HepG2 (cell line): Measurements from ENCODE around the gene JMJD6. TPM values are rescaled to one million over a fixed set of nuclear protein-coding genes. Genes with fewer than 3 reads are reported as not detected.

ENCODE experiments used
- CBX5 ChIP-seq: sonication (generic); formaldehyde crosslinking; IDR thresholded peaks from 2 replicates; pipeline ENCODE4 v1.4.0; 2020; ENCODE audit warnings: missing genetic modification reagents, borderline replicate concordance
- EED ChIP-seq: sonication (generic); formaldehyde crosslinking; IDR thresholded peaks from 2 replicates; pipeline ENCODE4 v1.5.0; 2020; ENCODE audit warnings: mild to moderate bottlenecking, missing genetic modification reagents
- HDAC1 ChIP-seq: sonication (generic); formaldehyde crosslinking; IDR thresholded peaks from 2 replicates; pipeline ENCODE4 v1.5.1; 2020; ENCODE audit warnings: mild to moderate bottlenecking, missing genetic modification reagents
- HNRNPL ChIP-seq: fragments of 200-400 bp; formaldehyde crosslinking; IDR thresholded peaks from 2 replicates; pipeline ENCODE4 v1.6.1; 2017; ENCODE audit warnings: mild to moderate bottlenecking, low read depth, low read length
- KLF9 ChIP-seq: IDR thresholded peaks from 2 replicates; pipeline ENCODE4 v1.6.1; 2016; ENCODE audit warnings: low read depth
- MAFF ChIP-seq: IDR thresholded peaks from 2 replicates; pipeline ENCODE4 v1.6.1; 2011; ENCODE audit warnings: low read depth, low read length, improper control_type of control experiment
- MAFK ChIP-seq, 2 experiments: IDR thresholded peaks in 1 of 2; conservative IDR thresholded peaks in 1 of 2; 2 replicates each; pipeline ENCODE4 v1.6.1; 2011; ENCODE audit warnings: improper control_type of control experiment in 2 of 2, low read length in 2 of 2
- ONECUT2 ChIP-seq: sonication (generic); formaldehyde crosslinking; IDR thresholded peaks from 2 replicates; pipeline ENCODE4 v1.4.0; 2020; ENCODE audit warnings: missing genetic modification reagents
- PRDM15 ChIP-seq: sonication (generic); formaldehyde crosslinking; IDR thresholded peaks from 2 replicates; pipeline ENCODE4 v1.4.0; 2020; ENCODE audit warnings: missing genetic modification reagents
- PRMT3 ChIP-seq: sonication (generic); formaldehyde crosslinking; IDR thresholded peaks from 2 replicates; pipeline ENCODE4 v1.8.1; 2022; ENCODE audit warnings: low read depth, mild to moderate bottlenecking, moderate library complexity, missing genetic modification reagents, borderline replicate concordance
- ZBTB1 ChIP-seq: sonication (generic); formaldehyde crosslinking; IDR thresholded peaks from 2 replicates; pipeline ENCODE4 v1.4.0; 2020; ENCODE audit warnings: missing genetic modification reagents, borderline replicate concordance
- ZNF33A ChIP-seq: sonication (generic); formaldehyde crosslinking; IDR thresholded peaks from 2 replicates; pipeline ENCODE4 v1.5.1; 2020; ENCODE audit warnings: missing genetic modification reagents, mild to moderate bottlenecking, moderate library complexity, borderline replicate concordance
- ZNF468 ChIP-seq: sonication (generic); formaldehyde crosslinking; IDR thresholded peaks from 2 replicates; pipeline ENCODE4 v1.8.0; 2022; ENCODE audit warnings: mild to moderate bottlenecking, moderate library complexity, missing genetic modification reagents
- ZNF572 ChIP-seq: sonication (generic); formaldehyde crosslinking; IDR thresholded peaks from 2 replicates; pipeline ENCODE4 v1.5.1; 2020; ENCODE audit warnings: mild to moderate bottlenecking, missing genetic modification reagents
- ZNF800 ChIP-seq: sonication (generic); formaldehyde crosslinking; IDR thresholded peaks from 2 replicates; pipeline ENCODE4 v1.4.0; 2020; ENCODE audit warnings: missing genetic modification reagents
- polyA plus RNA-seq, 8 experiments: library from polyadenylated mRNA; depleted of rRNA in 3 of 8; stranded (reverse) in 7 of 8; unstranded in 1 of 8; fragments of >200 nt; fragmentation: Illumina TruSeq in 4 of 8; extraction: Trizol in 4 of 8; gene quantifications; 2 replicates each; pipeline versions ENCODE4 v1.2.1 to v1.2.3, GENCODE V29; 2011 to 2016; ENCODE audit warnings: low read depth in 4 of 8, missing spikeins in 1 of 8, mixed read lengths in 1 of 8; ENCODE audit not compliant: insufficient read depth in 1 of 8
- total RNA-seq, 5 experiments: library from RNA; depleted of rRNA; stranded (reverse); fragments of >200 nt; fragmentation: Illumina TruSeq; extraction: Trizol; gene quantifications; 2 replicates each; pipeline ENCODE4 v1.2.3, GENCODE V29; 2016; ENCODE audit warnings: low read depth in 1 of 5
- TF ChIP-seq, protein P1 (sequence below): sonication (generic); formaldehyde crosslinking; IDR thresholded peaks from 2 replicates; pipeline ENCODE4 v1.8.1; 2023; ENCODE audit warnings: mild to moderate bottlenecking, inconsistent platforms, moderate library complexity, missing genetic modification reagents, borderline replicate concordance
- TF ChIP-seq, protein P2 (sequence below): sonication (generic); formaldehyde crosslinking; IDR thresholded peaks from 2 replicates; pipeline ENCODE4 v1.4.0; 2020; ENCODE audit warnings: missing genetic modification reagents
- TF ChIP-seq, protein P3 (sequence below): conservative IDR thresholded peaks from 2 replicates; pipeline ENCODE4 v1.6.1; 2018; ENCODE audit warnings: missing genetic modification reagents

The JMJD6 gene
- total and polyA plus RNA-seq, 2 of the 13 experiments (the other 11 are each of a cell fraction or from before 2014, with no cell fraction given): 33.6 to 41.0 TPM

DNA sequence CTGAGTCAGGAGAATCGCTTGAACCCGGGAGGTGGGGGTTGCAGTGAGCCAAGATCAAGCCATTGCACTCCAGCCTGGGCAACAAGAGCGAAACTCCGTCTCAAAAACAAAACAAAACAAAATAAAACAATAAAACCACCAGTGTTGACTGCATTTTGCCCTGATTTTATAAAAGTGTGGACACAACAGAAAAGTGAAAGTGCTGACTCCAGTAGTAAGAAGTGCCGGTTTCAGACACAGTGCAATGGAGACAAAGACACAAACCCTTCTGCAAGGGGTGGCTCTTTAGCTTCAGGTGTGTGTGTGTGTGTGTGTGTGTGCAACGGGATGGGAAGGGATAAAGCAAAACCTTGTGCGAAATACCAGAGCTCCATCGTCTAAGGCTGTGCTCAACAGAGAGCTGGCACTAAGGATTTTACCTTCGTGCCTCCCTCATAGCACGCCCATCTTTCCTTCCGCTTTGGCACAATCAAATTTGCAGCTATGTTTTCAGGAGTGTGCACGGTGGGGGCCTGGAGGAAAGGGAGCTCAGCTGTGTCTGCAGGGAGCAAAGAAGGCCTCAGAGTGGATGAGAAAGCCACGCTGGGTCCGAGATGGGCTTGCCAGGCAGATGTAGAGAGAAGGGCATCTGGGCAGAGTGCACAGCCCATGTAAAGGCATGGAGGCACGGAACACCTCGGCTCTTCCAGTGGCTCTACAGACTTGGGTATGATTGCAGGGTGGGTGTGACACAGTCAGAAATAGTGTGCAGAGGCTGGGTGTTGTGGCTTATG lies 31.2 kb downstream of the JMJD6 start (continued):
- TF ChIP-seq EED (CRISPR knock-in tag) (no peak), ZBTB1 (CRISPR knock-in tag) (no peak), ZNF572 (CRISPR knock-in tag) (0 out of 2 replicates have a peak, but pooled peaks have one; percentile 30), HNRNPL (no peak), PRDM15 (CRISPR knock-in tag) (no peak), ZNF468 (CRISPR knock-in tag) (no peak), MAFF (peak; percentile 53; the same call in 1 of the 2 replicates), ZNF33A (no peak), ONECUT2 (CRISPR knock-in tag) (no peak), HDAC1 (no peak), CBX5 (no peak), MAFK (conservative IDR thresholded peaks at IDR 0.05 in 1 of 2, IDR thresholded peaks at IDR 0.05 in 1 of 2; ENCODE audit: low read length in 2 of 2) (peak; percentile 65 to 73), ZNF800 (CRISPR knock-in tag) (no peak), PRMT3 (no peak), KLF9 (CRISPR knock-in tag) (no peak)
- TF ChIP-seq, protein P1, sequence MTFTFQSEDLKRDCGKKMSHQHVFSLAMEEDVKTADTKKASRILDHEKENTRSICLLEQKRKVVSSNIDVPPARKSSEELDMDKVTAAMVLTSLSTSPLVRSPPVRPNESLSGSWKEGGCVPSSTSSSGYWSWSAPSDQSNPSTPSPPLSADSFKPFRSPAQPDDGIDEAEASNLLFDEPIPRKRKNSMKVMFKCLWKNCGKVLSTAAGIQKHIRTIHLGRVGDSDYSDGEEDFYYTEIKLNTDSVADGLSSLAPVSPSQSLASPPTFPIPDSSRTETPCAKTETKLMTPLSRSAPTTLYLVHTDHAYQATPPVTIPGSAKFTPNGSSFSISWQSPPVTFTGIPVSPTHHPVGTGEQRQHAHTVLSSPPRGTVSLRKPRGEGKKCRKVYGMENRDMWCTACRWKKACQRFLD: no peak
- TF ChIP-seq, protein P2, sequence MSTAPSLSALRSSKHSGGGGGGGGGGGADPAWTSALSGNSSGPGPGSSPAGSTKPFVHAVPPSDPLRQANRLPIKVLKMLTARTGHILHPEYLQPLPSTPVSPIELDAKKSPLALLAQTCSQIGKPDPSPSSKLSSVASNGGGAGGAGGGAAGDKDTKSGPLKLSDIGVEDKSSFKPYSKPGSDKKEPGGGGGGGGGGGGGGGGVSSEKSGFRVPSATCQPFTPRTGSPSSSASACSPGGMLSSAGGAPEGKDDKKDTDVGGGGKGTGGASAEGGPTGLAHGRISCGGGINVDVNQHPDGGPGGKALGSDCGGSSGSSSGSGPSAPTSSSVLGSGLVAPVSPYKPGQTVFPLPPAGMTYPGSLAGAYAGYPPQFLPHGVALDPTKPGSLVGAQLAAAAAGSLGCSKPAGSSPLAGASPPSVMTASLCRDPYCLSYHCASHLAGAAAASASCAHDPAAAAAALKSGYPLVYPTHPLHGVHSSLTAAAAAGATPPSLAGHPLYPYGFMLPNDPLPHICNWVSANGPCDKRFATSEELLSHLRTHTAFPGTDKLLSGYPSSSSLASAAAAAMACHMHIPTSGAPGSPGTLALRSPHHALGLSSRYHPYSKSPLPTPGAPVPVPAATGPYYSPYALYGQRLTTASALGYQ (CRISPR knock-in tag): no peak
- TF ChIP-seq, protein P3, sequence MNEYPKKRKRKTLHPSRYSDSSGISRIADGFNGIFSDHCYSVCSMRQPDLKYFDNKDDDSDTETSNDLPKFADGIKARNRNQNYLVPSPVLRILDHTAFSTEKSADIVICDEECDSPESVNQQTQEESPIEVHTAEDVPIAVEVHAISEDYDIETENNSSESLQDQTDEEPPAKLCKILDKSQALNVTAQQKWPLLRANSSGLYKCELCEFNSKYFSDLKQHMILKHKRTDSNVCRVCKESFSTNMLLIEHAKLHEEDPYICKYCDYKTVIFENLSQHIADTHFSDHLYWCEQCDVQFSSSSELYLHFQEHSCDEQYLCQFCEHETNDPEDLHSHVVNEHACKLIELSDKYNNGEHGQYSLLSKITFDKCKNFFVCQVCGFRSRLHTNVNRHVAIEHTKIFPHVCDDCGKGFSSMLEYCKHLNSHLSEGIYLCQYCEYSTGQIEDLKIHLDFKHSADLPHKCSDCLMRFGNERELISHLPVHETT (CRISPR knock-in tag): no peak
